ENCODE results near the gene CDH4. TPM values are rescaled to one million over a fixed set of nuclear protein-coding genes. Genes with fewer than 3 reads are reported as not detected.

CDH4 gene
- total and polyA plus RNA-seq, 2 of the 8 experiments (the other 6 are each of a cell fraction or from before 2014, with no cell fraction given), result 4.3 to 7.9 TPM

DNA sequence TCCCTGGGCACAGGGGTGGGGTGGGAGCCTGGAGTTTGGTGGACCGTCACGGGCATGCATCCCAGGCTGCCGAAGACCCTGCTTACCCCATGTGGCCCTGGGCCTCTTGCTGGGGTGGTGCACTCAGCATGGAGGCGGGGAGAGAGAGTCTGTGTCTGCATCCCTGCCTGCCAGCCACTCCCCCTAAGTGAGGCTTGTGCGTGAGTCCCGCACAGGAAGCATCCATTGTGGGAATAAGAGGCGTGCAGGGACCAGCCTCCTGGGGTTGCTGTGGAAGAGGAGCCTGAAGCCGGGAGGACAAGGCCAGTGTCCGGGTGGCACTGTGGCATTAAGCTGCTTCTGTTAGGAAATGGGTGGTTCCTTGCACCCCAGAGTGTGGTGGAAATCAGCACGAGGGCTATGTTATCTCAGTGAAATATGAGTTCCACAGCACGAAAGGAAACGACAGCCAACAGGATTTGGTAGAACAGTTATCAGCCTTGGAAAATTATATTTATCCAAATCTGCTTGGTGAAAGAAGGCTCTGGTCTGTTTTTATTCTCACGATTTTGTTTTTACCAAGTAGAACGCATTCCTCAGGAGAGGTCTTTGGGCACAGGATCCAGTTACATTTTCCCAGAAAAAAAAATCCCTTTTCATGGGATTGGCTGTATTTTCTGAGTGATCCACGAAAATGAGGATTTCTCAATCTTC lies 35.7 kb downstream of the CDH4 start (continued):
- TF ChIP-seq HDAC2 (IDR thresholded peaks at IDR 0.05; ENCODE audit: borderline replicate concordance in 1 of 2, low read depth in 2 of 2, low read length in 2 of 2), result no peak
- TF ChIP-seq KDM4A (IDR thresholded peaks at IDR 0.05; ENCODE audit: low read depth, low read length, severe bottlenecking), result no peak
- TF ChIP-seq SIRT6 (IDR thresholded peaks at IDR 0.05; ENCODE audit: low read length), result no peak
- no peak for TF ChIP-seq JUND (IDR thresholded peaks at IDR 0.05; ENCODE audit: low read length)

Data from H1 (cell line).